HepG2 (cell line): ENCODE data around the gene KLF16. TPM values are rescaled to one million over a fixed set of nuclear protein-coding genes. Genes with fewer than 3 reads are reported as not detected.

ENCODE experiments used
- ATAC-seq: fragments of 200-7000 bp; cut with Tn5 transposase; 3 replicates; pipeline ENCODE4 v1.9.1; 2020; ENCODE audit warnings: mild to moderate bottlenecking, moderate library complexity
- BruUV-seq: library from RNA; stranded (reverse); fragments of 400-500 nt; replicated peaks from 2 replicates; lab custom pipeline; 2021; lab: Mats Ljungman, UMichigan
- CTCF ChIA-PET: fragments of 300-600 bp; formaldehyde crosslinking; extraction: SDS; loops from one replicate; lab custom pipeline; 2021; ENCODE audit warnings: low total read pairs, inconsistent platforms, low intra/inter-chr PET ratio; lab: Yijun Ruan, JAX
- POLR2A ChIA-PET: fragments of 350-600 bp; sonication (Branson Sonifier 250); formaldehyde crosslinking; loops from one replicate; lab custom pipeline; 2020; ENCODE audit warnings: antibody characterized with exemption, inconsistent platforms; lab: Yijun Ruan, JAX
- DNase-seq: peaks from one replicate; pipeline ENCODE4 v3.0.0-alpha.2; 2015; ENCODE audit warnings: low spot score
- FAIRE-seq: peaks from 3 replicates; lab custom pipeline; 2011; peaks lifted over from hg19 to GRCh38; lab: Jason Lieb, UNC
- H2AFZ ChIP-seq: one replicate; pipeline ENCODE4 v1.6.1; 2011; ENCODE audit warnings: low read length, inconsistent platforms
- H3K27ac ChIP-seq: fragments of 300-600 bp; 3 replicates; pipeline ENCODE4 v1.8.0; 2011; ENCODE audit warnings: mixed run types, mild to moderate bottlenecking, mixed read lengths, low read length, inconsistent platforms; ENCODE audit not compliant: insufficient read depth; ENCODE audit errors: extremely low read length
- H3K27me3 ChIP-seq, 2 experiments: fragments of 200-600 bp in 1 of 2; 2 replicates in 1 of 2; 3 replicates in 1 of 2; pipeline versions ENCODE4 v1.6.0 to v1.8.0; 2011; ENCODE audit warnings: low read length in 2 of 2, mild to moderate bottlenecking in 2 of 2, moderate library complexity in 2 of 2, inconsistent platforms in 1 of 2; ENCODE audit not compliant: insufficient read depth in 2 of 2, control insufficient read depth in 1 of 2
- H3K36me3 ChIP-seq, 2 experiments: fragments of 200-600 bp in 1 of 2; replicated peaks in 1 of 2; 2 replicates in 1 of 2; 3 replicates in 1 of 2; pipeline versions ENCODE4 v1.5.1 to v1.8.0; 2011; ENCODE audit warnings: low read length in 2 of 2, inconsistent platforms in 1 of 2; ENCODE audit not compliant: insufficient read depth in 2 of 2, control insufficient read depth in 1 of 2
- H3K4me1 ChIP-seq: 2 replicates; pipeline ENCODE4 v1.5.1; 2012; ENCODE audit warnings: low read length, inconsistent platforms; ENCODE audit not compliant: insufficient read depth
- H3K4me2 ChIP-seq: 2 replicates; pipeline ENCODE4 v1.6.0; 2011; ENCODE audit warnings: low read depth, low read length, inconsistent platforms
- H3K4me3 ChIP-seq, 3 experiments: fragments of 200-600 bp in 1 of 3; sonication (generic), shearing (Covaris generic) in 1 of 3; replicated peaks in 1 of 3; 2 replicates each; pipeline ENCODE4 v1.5.1; 2011 to 2016; ENCODE audit warnings: low read length in 3 of 3, inconsistent platforms in 2 of 3, low read depth in 2 of 3, mild to moderate bottlenecking in 2 of 3, control low read depth in 1 of 3, mixed read lengths in 1 of 3; ENCODE audit not compliant: insufficient read depth in 1 of 3
- H3K79me2 ChIP-seq: one replicate; pipeline ENCODE4 v1.6.1; 2011; ENCODE audit warnings: low read length, inconsistent platforms; ENCODE audit not compliant: insufficient read depth
- H3K9ac ChIP-seq: 2 replicates; pipeline ENCODE4 v1.6.0; 2011; ENCODE audit warnings: mild to moderate bottlenecking, low read depth, low read length, inconsistent platforms; ENCODE audit not compliant: insufficient read depth
- H3K9me3 ChIP-seq: 2 replicates; pipeline ENCODE4 v1.5.1; 2012; ENCODE audit warnings: mild to moderate bottlenecking, low read length
- H4K20me1 ChIP-seq: 2 replicates; pipeline ENCODE4 v1.6.0; 2011; ENCODE audit warnings: inconsistent platforms, mild to moderate bottlenecking, low read length, moderate library complexity; ENCODE audit not compliant: insufficient read depth
- ASH2L ChIP-seq: fragments of 300-600, 200-600 bp; sonication (generic); IDR thresholded peaks from 2 replicates; pipeline ENCODE4 v1.7.0; 2017; ENCODE audit warnings: low read depth, mild to moderate bottlenecking, moderate library complexity, mixed read lengths, low read length; ENCODE audit not compliant: insufficient read length
- JARID2 ChIP-seq: sonication (generic); formaldehyde crosslinking; IDR thresholded peaks from 2 replicates; pipeline ENCODE4 v1.8.1; 2023; ENCODE audit warnings: missing genetic modification reagents, inconsistent platforms; ENCODE audit not compliant: insufficient replicate concordance
- PHF8 ChIP-seq: sonication (generic); formaldehyde crosslinking; IDR thresholded peaks from 2 replicates; pipeline ENCODE4 v1.5.0; 2020; ENCODE audit warnings: missing genetic modification reagents
- RBM39 ChIP-seq: fragments of 200-400 bp; formaldehyde crosslinking; IDR thresholded peaks from one replicate; pipeline ENCODE4 v1.6.1; 2018; ENCODE audit warnings: antibody characterized with exemption, mild to moderate bottlenecking, low read depth, low read length; ENCODE audit not compliant: poor library complexity, severe bottlenecking
- SALL1 ChIP-seq: sonication (generic); formaldehyde crosslinking; IDR thresholded peaks from 2 replicates; pipeline ENCODE4 v1.8.0; 2022; ENCODE audit warnings: mild to moderate bottlenecking, missing genetic modification reagents
- SAP130 ChIP-seq: IDR thresholded peaks from 2 replicates; pipeline ENCODE4 v1.6.1; 2016; ENCODE audit warnings: low read depth
- SP2 ChIP-seq: sonication (generic); formaldehyde crosslinking; IDR thresholded peaks from 2 replicates; pipeline ENCODE4 v1.5.1; 2020; ENCODE audit warnings: mild to moderate bottlenecking, missing genetic modification reagents
- SP4 ChIP-seq: sonication (generic); formaldehyde crosslinking; IDR thresholded peaks from 2 replicates; pipeline ENCODE4 v1.8.1; 2023; ENCODE audit warnings: mild to moderate bottlenecking, missing genetic modification reagents
- TRIM24 ChIP-seq: sonication (generic); formaldehyde crosslinking; IDR thresholded peaks from 2 replicates; pipeline ENCODE4 v1.8.0; 2022; ENCODE audit warnings: mild to moderate bottlenecking, missing genetic modification reagents
- ZBTB14 ChIP-seq: sonication (generic); formaldehyde crosslinking; IDR thresholded peaks from 2 replicates; pipeline ENCODE4 v1.4.0; 2020; ENCODE audit warnings: missing genetic modification reagents
- ZFP62 ChIP-seq: sonication (generic); formaldehyde crosslinking; IDR thresholded peaks from 2 replicates; pipeline ENCODE4 v1.4.0; 2020; ENCODE audit warnings: missing genetic modification reagents
- ZNF605 ChIP-seq: sonication (generic); formaldehyde crosslinking; IDR thresholded peaks from 2 replicates; pipeline ENCODE4 v1.8.0; 2022; ENCODE audit warnings: mild to moderate bottlenecking, missing genetic modification reagents
- WGBS: methylation state at CpG from one replicate; pipeline ENCODE4 v1.1.6; 2017; ENCODE audit warnings: low lambda C conversion rate; 5-methylcytosine and 5-hydroxymethylcytosine counted together
- in situ Hi-C: cut with HindIII; loops from 2 replicates; pipeline ENCODE4 v1.10.0; 2017; ENCODE audit warnings: low pct_unique_long_range_greater_than_20kb; ENCODE audit not compliant: extremely low pct_ligation_motif_present
- intact Hi-C: fragments of 100-400 bp; cut with micrococcal nuclease; formaldehyde crosslinking; loops from one replicate; pipeline ENCODE4 v1.10.0; 2022; ENCODE audit not compliant: unreplicated experiment
- polyA plus RNA-seq, 8 experiments: library from polyadenylated mRNA; depleted of rRNA in 3 of 8; stranded (reverse) in 7 of 8; unstranded in 1 of 8; fragments of >200 nt; fragmentation: Illumina TruSeq in 4 of 8; extraction: Trizol in 4 of 8; gene quantifications; 2 replicates each; pipeline versions ENCODE4 v1.2.1 to v1.2.3, GENCODE V29; 2011 to 2016; ENCODE audit warnings: low read depth in 4 of 8, missing spikeins in 1 of 8, mixed read lengths in 1 of 8; ENCODE audit not compliant: insufficient read depth in 1 of 8
- total RNA-seq, 5 experiments: library from RNA; depleted of rRNA; stranded (reverse); fragments of >200 nt; fragmentation: Illumina TruSeq; extraction: Trizol; gene quantifications; 2 replicates each; pipeline ENCODE4 v1.2.3, GENCODE V29; 2016; ENCODE audit warnings: low read depth in 1 of 5
- TF ChIP-seq, protein P1 (sequence below): IDR thresholded peaks from 2 replicates; pipeline ENCODE4 v1.6.1; 2012; ENCODE audit warnings: inconsistent platforms
- TF ChIP-seq, protein P2 (sequence below): sonication (generic); formaldehyde crosslinking; IDR thresholded peaks from 2 replicates; pipeline ENCODE4 v1.4.0; 2020; ENCODE audit warnings: missing genetic modification reagents
- TF ChIP-seq, protein P3 (sequence below): sonication (generic); formaldehyde crosslinking; IDR thresholded peaks from 2 replicates; pipeline ENCODE4 v1.8.0; 2022; ENCODE audit warnings: mild to moderate bottlenecking, missing genetic modification reagents, moderate library complexity

The KLF16 gene
- total and polyA plus RNA-seq, 2 of the 13 experiments (the other 11 are each of a cell fraction or from before 2014, with no cell fraction given): 3.5 to 6.7 TPM

GRCh38 chr19:1861599-1862031 lies 1.8 kb downstream of the KLF16 start:
- TF ChIP-seq ASH2L: peak; percentile 26
- peak; percentile 10 for TF ChIP-seq RBM39
- 0 out of 2 replicates have a peak, but pooled peaks have one; percentile 28 for TF ChIP-seq SP2
- TF ChIP-seq, protein P1, sequence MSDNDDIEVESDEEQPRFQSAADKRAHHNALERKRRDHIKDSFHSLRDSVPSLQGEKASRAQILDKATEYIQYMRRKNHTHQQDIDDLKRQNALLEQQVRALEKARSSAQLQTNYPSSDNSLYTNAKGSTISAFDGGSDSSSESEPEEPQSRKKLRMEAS: peak; percentile 44; the same call in 1 of the 2 replicates
- TF ChIP-seq ZNF605 (CRISPR knock-in tag): 0 out of 2 replicates have a peak, but pooled peaks have one; percentile 44
- TF ChIP-seq, protein P2, sequence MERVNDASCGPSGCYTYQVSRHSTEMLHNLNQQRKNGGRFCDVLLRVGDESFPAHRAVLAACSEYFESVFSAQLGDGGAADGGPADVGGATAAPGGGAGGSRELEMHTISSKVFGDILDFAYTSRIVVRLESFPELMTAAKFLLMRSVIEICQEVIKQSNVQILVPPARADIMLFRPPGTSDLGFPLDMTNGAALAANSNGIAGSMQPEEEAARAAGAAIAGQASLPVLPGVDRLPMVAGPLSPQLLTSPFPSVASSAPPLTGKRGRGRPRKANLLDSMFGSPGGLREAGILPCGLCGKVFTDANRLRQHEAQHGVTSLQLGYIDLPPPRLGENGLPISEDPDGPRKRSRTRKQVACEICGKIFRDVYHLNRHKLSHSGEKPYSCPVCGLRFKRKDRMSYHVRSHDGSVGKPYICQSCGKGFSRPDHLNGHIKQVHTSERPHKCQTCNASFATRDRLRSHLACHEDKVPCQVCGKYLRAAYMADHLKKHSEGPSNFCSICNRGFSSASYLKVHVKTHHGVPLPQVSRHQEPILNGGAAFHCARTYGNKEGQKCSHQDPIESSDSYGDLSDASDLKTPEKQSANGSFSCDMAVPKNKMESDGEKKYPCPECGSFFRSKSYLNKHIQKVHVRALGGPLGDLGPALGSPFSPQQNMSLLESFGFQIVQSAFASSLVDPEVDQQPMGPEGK: peak; percentile 36; the same call in 1 of the 2 replicates
- TF ChIP-seq TRIM24 (CRISPR knock-in tag): no peak
- TF ChIP-seq ZFP62 (CRISPR knock-in tag): no peak
- TF ChIP-seq SALL1 (CRISPR knock-in tag): peak; percentile 12; the same call in 1 of the 2 replicates
- TF ChIP-seq SAP130: peak; percentile 9; the same call in 1 of the 2 replicates
- peak; percentile 53; the same call in 1 of the 2 replicates for TF ChIP-seq SP4
- TF ChIP-seq, protein P3, sequence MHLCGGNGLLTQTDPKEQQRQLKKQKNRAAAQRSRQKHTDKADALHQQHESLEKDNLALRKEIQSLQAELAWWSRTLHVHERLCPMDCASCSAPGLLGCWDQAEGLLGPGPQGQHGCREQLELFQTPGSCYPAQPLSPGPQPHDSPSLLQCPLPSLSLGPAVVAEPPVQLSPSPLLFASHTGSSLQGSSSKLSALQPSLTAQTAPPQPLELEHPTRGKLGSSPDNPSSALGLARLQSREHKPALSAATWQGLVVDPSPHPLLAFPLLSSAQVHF (CRISPR knock-in tag): 0 out of 2 replicates have a peak, but pooled peaks have one; percentile 3
- 0 out of 2 replicates have a peak, but pooled peaks have one; percentile 9 for TF ChIP-seq ZBTB14 (CRISPR knock-in tag)
- 0 out of 2 replicates have a peak, but pooled peaks have one; percentile 24 for TF ChIP-seq PHF8 (CRISPR knock-in tag)
- no peak for TF ChIP-seq JARID2 (CRISPR knock-in tag)
- H3K79me2 ChIP-seq: peaks cover 51% of the 10 kb centered on the region
- no peak for FAIRE-seq
- peak overlapping the region; percentile 81 for H3K4me2 ChIP-seq
- H3K9ac ChIP-seq: peak overlapping the region; percentile 84
- peaks cover 37% of the 10 kb centered on the region for H4K20me1 ChIP-seq
- CTCF ChIA-PET: no interaction called here
- H2AFZ ChIP-seq: no peak overlapping the region
- WGBS: 0% methylated on average over 9 of the region's 23 CpGs
- DNase-seq: no peak
- in situ Hi-C loops (no loop called here), intact Hi-C loops (no loop called here)
- peak overlapping the region; percentile 80 for H3K27ac ChIP-seq
- ATAC-seq: no peak
- no TSS peak for BruUV-seq
- peaks cover 60% of the 10 kb centered on the region for H3K4me1 ChIP-seq
- H3K4me3 ChIP-seq: peak overlapping the region; percentile 89 to 95 (median 91)
- no peaks in the 10 kb centered on the region for H3K9me3 ChIP-seq
- POLR2A ChIA-PET: no interaction called here
- H3K27me3 ChIP-seq: no peaks in the 10 kb centered on the region; a peak in 1 of 5 replicates
- no peaks in the 10 kb centered on the region for H3K36me3 ChIP-seq
